Peyer's patch (tissue), 4 donors: Measurements from ENCODE around the gene DNM3. TPM values are rescaled to one million over a fixed set of nuclear protein-coding genes. Genes with fewer than 3 reads are reported as not detected.

Experiments used
- DNase-seq, 3 donors: peaks; one replicate each; pipeline ENCODE4 v3.0.0-alpha.2; 2017 to 2019
- H3K27ac ChIP-seq, 4 donors: fragments of 200-600 bp; sonication (generic); one replicate each; pipeline ENCODE4 v1.5.1; 2016 to 2019
- H3K27me3 ChIP-seq, 2 donors: fragments of 200-600 bp; sonication (generic); one replicate each; pipeline ENCODE4 v1.5.1; 2019
- H3K36me3 ChIP-seq, 3 donors: fragments of 200-600 bp; sonication (generic); one replicate each; pipeline ENCODE4 v1.5.1; 2016 to 2019
- H3K4me1 ChIP-seq, 4 donors: fragments of 200-600 bp; sonication (generic); one replicate each; pipeline ENCODE4 v1.5.1; 2016 to 2019
- H3K4me3 ChIP-seq, 4 donors: fragments of 200-600 bp; sonication (generic); 1 replicate in 3 of 4; 2 replicates in 1 of 4; pipeline ENCODE4 v1.5.1; 2016 to 2019; ENCODE audit warnings: mild to moderate bottlenecking in 1 of 4
- H3K9me3 ChIP-seq, 4 donors: fragments of 200-600 bp; sonication (generic); one replicate each; pipeline ENCODE4 v1.5.1; 2016 to 2019; ENCODE audit warnings: mild to moderate bottlenecking in 1 of 4
- POLR2A ChIP-seq, 2 donors: fragments of 450-650 bp; IDR thresholded peaks; one replicate each; pipeline ENCODE4 v1.5.1; 2017; ENCODE audit warnings: antibody characterized with exemption in 2 of 2, mild to moderate bottlenecking in 2 of 2, moderate library complexity in 2 of 2
- total RNA-seq, 4 donors: library from RNA; depleted of rRNA; stranded (reverse); fragments of >200 nt; gene quantifications; one replicate each; pipeline ENCODE4 v1.1.0, GENCODE V29; 2016
- TF ChIP-seq, protein P1 (sequence below), 6 experiments: fragments of 450-650 bp in 4 of 6; fragments of 200-600 bp in 2 of 6; sonication (generic) in 1 of 6; IDR thresholded peaks; one replicate each; pipeline ENCODE4 v1.5.1; 2017 to 2019; ENCODE audit warnings: antibody characterized with exemption in 6 of 6, mild to moderate bottlenecking in 3 of 6, moderate library complexity in 1 of 6

The DNM3 gene
- total RNA-seq, 4 donors from 2014 or later, result 1.4 to 11.6 (median 2.0) TPM

DNA sequence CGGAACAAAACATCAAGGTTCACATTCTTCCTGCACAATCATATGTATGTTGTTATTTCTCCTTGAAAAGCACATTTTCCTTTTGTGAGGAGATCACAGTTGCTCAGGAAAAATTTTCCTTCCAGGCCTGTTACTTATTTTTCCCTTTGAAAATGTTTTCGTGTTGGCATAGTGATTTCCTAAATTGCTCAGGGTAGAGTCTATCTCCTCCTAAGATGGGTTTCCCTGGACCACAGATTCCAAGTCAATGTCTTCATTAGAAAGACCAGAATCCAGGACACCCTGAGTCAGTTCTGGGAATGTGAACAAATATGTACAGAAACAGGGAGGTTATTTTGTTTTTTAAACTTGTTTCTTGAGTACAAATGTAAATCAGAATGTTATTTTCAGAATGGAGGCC, 484.8 kb downstream of the DNM3 start:
- H3K4me1 ChIP-seq, result no peaks in the 10 kb centered on the region
- H3K27me3 ChIP-seq, result no peaks in the 10 kb centered on the region
- H3K27ac ChIP-seq, result no peak overlapping the region
- no peaks in the 10 kb centered on the region for H3K9me3 ChIP-seq
- no peak for DNase-seq
- no peaks in the 10 kb centered on the region for H3K36me3 ChIP-seq
- no peak overlapping the region for H3K4me3 ChIP-seq
- TF ChIP-seq POLR2A (IDR thresholded peaks at IDR 0.05), result no peak
- TF ChIP-seq, protein P1, sequence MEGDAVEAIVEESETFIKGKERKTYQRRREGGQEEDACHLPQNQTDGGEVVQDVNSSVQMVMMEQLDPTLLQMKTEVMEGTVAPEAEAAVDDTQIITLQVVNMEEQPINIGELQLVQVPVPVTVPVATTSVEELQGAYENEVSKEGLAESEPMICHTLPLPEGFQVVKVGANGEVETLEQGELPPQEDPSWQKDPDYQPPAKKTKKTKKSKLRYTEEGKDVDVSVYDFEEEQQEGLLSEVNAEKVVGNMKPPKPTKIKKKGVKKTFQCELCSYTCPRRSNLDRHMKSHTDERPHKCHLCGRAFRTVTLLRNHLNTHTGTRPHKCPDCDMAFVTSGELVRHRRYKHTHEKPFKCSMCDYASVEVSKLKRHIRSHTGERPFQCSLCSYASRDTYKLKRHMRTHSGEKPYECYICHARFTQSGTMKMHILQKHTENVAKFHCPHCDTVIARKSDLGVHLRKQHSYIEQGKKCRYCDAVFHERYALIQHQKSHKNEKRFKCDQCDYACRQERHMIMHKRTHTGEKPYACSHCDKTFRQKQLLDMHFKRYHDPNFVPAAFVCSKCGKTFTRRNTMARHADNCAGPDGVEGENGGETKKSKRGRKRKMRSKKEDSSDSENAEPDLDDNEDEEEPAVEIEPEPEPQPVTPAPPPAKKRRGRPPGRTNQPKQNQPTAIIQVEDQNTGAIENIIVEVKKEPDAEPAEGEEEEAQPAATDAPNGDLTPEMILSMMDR (IDR thresholded peaks at IDR 0.05), result no peak

DNA sequence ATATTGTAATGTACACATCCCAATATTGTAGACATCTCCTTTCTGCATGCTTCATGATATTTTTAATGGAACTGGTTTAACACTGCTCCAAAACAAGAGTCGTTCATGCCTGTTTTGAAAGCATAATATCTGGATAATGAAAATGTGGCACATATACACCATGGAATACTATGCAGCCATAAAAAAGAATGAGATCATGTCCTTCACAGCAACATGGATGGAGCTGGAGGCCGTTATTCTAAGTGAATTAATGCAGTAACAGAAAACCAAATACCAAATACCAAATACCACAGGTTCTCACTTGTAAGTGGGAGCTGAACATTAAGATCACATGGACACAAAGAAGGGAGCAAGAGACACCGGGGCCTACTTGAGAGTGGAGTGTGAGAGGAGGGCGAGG, 487.0 kb downstream of the DNM3 start:
- no peaks in the 10 kb centered on the region for H3K27me3 ChIP-seq
- H3K36me3 ChIP-seq, result no peaks in the 10 kb centered on the region
- DNase-seq, result no peak
- no peaks in the 10 kb centered on the region for H3K9me3 ChIP-seq
- TF ChIP-seq, protein P1 (IDR thresholded peaks at IDR 0.05), result no peak
- TF ChIP-seq POLR2A (IDR thresholded peaks at IDR 0.05), result no peak
- H3K4me3 ChIP-seq, result no peak overlapping the region
- no peaks in the 10 kb centered on the region for H3K4me1 ChIP-seq
- no peak overlapping the region for H3K27ac ChIP-seq

DNA sequence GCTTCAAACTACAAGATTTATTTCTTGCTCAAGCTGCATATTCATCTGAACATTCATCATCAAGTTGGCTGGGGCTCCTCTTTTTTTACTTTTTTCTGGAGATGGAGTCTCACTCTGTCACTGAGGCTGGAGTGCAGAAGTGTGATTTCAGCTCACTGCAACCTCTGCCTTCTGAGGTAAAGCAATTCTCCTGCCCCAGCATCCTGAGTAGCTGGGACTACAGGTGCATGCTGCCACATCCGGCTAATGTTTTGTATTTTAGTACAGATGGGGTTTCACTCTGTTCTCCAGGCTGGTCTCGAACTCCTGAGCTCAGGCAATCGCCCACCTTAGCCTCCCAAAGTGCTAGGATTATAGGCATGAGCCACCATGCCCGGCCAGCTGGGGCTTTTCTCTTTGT, 490.9 kb downstream of the DNM3 start:
- TF ChIP-seq, protein P1 (IDR thresholded peaks at IDR 0.05), result no peak
- no peak for TF ChIP-seq POLR2A (IDR thresholded peaks at IDR 0.05)
- Histone ChIP-seq H3K4me3 (no peak overlapping the region), H3K27me3 (no peaks in the 10 kb centered on the region), H3K4me1 (no peaks in the 10 kb centered on the region), H3K36me3 (no peaks in the 10 kb centered on the region), H3K27ac (no peak overlapping the region), H3K9me3 (no peaks in the 10 kb centered on the region)
- no peak for DNase-seq

DNA sequence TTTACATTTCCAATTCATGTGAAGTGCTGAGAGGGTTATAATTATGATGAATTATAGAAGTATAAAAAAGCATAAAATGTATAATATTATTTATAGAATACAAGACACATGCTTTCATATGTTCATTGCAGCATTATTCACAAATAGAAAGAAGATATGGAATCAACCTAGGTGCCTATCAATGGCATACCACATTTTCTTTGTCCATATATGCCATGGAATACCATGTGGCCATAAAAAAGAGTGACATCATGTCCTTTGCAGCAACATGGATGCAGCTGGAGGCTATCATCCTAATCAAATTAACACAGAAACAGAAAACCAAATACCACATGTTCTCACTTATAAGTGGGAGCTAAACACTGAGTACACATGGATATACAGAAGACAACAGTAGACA, 494.1 kb downstream of the DNM3 start:
- no peak for DNase-seq
- H3K36me3 ChIP-seq, result no peaks in the 10 kb centered on the region
- TF ChIP-seq, protein P1 (IDR thresholded peaks at IDR 0.05), result no peak
- no peak for TF ChIP-seq POLR2A (IDR thresholded peaks at IDR 0.05)
- no peaks in the 10 kb centered on the region for H3K27me3 ChIP-seq
- H3K27ac ChIP-seq, result no peak overlapping the region
- H3K4me3 ChIP-seq, result no peak overlapping the region
- H3K9me3 ChIP-seq, result no peaks in the 10 kb centered on the region
- H3K4me1 ChIP-seq, result no peaks in the 10 kb centered on the region

DNA sequence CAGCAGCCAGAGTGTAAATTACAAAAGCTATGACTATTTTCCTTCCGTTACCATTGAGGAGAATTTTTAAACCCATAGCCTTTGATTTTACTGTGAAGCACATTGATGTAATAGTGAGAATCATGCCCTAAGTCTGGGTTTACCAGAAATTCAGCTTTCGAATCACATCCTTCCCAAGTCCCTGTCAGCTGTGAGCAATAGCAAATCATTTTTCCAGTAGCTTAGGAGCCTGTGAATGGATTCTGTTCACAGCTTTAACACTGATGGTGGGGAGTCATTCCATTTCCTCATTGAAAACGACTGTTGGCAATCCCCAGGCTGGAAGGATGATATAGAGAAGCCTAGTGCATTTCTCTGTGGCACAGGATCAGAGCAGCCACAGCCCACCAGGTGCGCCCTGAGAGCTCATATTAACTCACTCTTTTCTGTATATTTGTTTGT, 497.0 kb downstream of the DNM3 start:
- Histone ChIP-seq H3K4me1 (peaks cover 0 to under 1% (median 0%) of the 10 kb centered on the region in 4 donors), H3K9me3 (no peaks in the 10 kb centered on the region), H3K27ac (no peak overlapping the region), H3K27me3 (no peaks in the 10 kb centered on the region), H3K36me3 (no peaks in the 10 kb centered on the region), H3K4me3 (no peak overlapping the region)
- TF ChIP-seq, protein P1 (IDR thresholded peaks at IDR 0.05), result no peak
- TF ChIP-seq POLR2A (IDR thresholded peaks at IDR 0.05), result no peak
- DNase-seq, result no peak

DNA sequence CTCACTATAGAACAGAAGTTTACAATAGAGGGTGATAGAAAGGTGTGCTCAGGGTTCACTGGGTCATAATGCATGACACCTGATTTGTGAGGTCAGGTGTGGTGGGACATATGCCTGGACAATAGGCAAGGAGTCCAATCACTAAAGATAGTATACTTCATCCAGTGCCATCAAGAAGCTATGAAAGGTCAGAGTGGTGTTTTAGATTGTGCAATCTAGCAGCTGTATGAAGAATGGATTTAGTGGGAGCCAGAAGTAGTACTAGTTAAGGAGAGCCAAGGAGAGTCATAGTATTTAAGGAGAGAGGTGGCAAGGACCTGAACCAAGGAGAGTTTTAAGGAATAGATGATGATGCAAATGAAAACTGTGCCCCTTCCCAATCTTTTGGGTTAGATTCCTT, 498.5 kb downstream of the DNM3 start:
- Histone ChIP-seq H3K4me3 (no peak overlapping the region), H3K9me3 (no peaks in the 10 kb centered on the region), H3K27me3 (no peaks in the 10 kb centered on the region), H3K36me3 (no peaks in the 10 kb centered on the region), H3K4me1 (peaks cover 0 to 8% (median 0%) of the 10 kb centered on the region in 4 donors), H3K27ac (no peak overlapping the region)
- TF ChIP-seq POLR2A (IDR thresholded peaks at IDR 0.05), result no peak
- TF ChIP-seq, protein P1 (IDR thresholded peaks at IDR 0.05), result no peak
- no peak for DNase-seq
